Vagina (tissue), 2 donors: Measurements from ENCODE around the gene ABCC8.

Source experiments
- POLR2A ChIP-seq, 2 donors: fragments of 450-650 bp; IDR thresholded peaks; one replicate each; pipeline ENCODE4 v1.6.1; 2017; ENCODE audit warnings: antibody characterized with exemption in 2 of 2, mild to moderate bottlenecking in 2 of 2, moderate library complexity in 2 of 2
- TF ChIP-seq, protein P1 (sequence below), 3 experiments: fragments of 450-650 bp in 2 of 3; fragments of 200-600 bp in 1 of 3; sonication (generic) in 1 of 3; IDR thresholded peaks; one replicate each; pipeline ENCODE4 v1.5.1; 2017 to 2019; ENCODE audit warnings: antibody characterized with exemption in 3 of 3, mild to moderate bottlenecking in 2 of 3, moderate library complexity in 2 of 3

GRCh38 chr11:17395978-17396377 is 80.7 kb downstream of the ABCC8 start:
- no peak for TF ChIP-seq POLR2A (IDR thresholded peaks at IDR 0.05)
- TF ChIP-seq, protein P1, sequence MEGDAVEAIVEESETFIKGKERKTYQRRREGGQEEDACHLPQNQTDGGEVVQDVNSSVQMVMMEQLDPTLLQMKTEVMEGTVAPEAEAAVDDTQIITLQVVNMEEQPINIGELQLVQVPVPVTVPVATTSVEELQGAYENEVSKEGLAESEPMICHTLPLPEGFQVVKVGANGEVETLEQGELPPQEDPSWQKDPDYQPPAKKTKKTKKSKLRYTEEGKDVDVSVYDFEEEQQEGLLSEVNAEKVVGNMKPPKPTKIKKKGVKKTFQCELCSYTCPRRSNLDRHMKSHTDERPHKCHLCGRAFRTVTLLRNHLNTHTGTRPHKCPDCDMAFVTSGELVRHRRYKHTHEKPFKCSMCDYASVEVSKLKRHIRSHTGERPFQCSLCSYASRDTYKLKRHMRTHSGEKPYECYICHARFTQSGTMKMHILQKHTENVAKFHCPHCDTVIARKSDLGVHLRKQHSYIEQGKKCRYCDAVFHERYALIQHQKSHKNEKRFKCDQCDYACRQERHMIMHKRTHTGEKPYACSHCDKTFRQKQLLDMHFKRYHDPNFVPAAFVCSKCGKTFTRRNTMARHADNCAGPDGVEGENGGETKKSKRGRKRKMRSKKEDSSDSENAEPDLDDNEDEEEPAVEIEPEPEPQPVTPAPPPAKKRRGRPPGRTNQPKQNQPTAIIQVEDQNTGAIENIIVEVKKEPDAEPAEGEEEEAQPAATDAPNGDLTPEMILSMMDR (IDR thresholded peaks at IDR 0.05): no peak
